Measurements from ENCODE around the gene IBSP.

Gene IBSP, protein sequence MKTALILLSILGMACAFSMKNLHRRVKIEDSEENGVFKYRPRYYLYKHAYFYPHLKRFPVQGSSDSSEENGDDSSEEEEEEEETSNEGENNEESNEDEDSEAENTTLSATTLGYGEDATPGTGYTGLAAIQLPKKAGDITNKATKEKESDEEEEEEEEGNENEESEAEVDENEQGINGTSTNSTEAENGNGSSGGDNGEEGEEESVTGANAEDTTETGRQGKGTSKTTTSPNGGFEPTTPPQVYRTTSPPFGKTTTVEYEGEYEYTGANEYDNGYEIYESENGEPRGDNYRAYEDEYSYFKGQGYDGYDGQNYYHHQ

GRCh38 chr4:87799301-87800113, at the start of gene IBSP:
Gene IBSP (plus strand): TSS chr4:87799554. CDS start chr4:87802362, 2,808 bp downstream.
- DNase-seq (ENCODE audit: low read depth): no peak

DNA sequence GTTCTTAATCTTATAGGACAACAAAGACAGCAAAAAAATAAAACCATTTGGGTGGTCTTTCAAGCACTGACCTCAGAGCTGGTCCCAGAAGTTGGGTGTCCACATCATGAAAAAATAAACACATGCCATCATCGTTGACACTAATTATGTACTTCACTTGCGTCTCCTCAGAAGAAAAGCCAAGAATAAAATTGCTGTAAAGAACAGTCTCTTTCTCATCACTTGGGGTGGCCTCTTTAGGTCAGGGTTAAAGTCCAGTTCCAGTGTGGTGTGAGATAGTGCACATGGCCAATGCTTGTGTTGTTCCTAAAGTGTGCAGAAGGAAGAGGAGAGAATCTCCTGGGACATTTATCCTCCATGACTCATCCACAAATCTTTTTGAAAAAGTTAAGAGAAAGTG, 49.5 kb upstream of the IBSP start:
- DNase-seq (ENCODE audit: low read depth): no peak

DNA sequence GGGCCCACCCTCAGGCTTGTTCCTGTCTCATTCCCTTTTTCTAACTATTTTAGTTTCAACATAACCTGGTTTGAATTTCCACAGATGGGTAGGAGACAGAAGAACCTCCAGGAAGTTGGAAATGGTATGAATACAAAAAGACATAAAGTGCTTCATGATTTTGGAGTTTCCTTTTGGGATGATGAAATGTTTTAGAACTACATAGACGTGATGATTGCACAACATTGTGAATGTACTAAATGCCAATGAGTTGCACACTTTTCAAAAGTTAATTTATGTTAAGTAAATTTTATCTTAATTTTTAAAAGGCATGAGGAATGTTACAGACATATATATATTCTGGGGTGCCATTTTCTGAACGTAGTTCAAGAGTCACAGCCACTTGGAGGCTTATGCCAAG, 41.1 kb upstream of the IBSP start:
- DNase-seq (ENCODE audit: low read depth): no peak

GRCh38 chr4:87762311-87762710, 37.0 kb upstream of the IBSP start:
- DNase-seq (ENCODE audit: low read depth): no peak

DNA sequence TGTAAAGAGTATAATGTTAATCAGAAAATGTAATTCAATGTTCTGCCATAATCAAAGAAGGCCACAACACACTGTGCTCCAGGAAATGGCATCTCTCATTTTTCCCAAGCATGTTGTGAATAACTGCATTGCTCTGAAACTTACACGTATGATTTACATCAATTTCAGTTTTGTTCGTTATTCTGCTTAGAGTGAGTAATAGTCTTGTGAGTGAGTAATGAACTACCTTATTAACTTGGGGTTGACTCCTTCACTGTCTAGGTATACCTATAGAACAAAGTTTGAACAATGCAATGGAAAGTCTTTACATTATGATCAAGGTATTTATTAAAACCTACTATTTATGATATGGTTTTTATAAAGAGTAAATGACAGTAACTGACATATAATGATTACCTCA, 17.8 kb upstream of the IBSP start:
- no peak for DNase-seq (ENCODE audit: low read depth)

DNA sequence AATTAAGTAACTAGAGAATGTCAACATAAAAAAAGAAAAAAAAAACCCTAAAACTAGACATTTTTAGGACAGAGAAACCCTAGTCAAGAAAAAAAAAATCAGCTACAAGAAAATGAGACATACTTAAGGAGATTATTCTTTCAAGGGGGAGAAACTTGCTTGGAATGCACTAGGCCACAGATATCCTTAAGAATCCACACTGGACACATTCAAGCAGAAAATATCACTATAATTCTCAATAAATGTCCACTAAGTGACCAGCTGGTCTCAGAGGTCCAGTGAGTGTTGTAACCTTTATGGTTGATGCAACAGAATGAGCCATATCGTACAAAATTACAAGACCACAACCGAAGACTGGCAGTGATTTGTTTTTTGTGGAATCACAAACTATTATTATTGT, 15.6 kb upstream of the IBSP start:
- DNase-seq (ENCODE audit: low read depth): no peak

GRCh38 chr4:87785731-87786509, 13.4 kb upstream of the IBSP start:
- no peak for DNase-seq (ENCODE audit: low read depth)

DNA sequence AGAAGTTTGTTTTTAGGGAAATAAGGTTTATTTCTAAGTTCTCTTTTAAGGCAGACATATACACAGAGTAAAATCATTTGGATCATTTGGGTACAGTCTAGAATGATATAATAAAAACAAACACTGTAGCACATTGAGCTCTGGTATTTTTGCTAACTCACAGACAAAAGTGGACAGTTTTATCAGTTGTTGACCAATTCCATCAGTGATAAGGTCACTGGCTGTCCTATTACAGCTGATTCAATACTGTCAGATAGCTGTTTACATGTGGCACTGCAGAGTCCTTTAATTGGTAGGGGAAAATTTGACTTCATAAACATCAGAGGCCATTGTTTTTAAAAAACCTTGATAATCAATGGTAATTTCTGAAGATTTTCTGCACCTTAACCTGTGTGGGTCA, 3.5 kb downstream of the IBSP start:
- no peak for DNase-seq (ENCODE audit: low read depth)

DNA sequence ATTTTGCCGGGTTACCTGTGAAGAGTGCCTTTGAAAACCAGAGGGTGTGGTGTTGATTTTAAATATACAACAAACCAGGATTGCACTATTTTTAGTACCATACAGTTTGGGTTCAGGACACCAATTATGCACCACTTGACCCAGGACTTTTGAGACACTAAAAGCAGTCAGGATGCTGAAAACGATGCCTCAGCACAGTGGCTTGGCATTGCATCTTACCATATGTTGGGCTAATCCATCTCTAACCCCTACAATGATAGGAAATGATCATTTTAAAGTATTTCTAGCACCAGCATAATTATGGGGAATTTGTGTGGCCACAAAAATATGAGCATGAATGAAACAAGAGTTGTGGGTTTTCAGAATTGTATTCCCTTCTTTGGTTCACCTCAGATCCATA, 4.1 kb downstream of the IBSP start:
- DNase-seq (ENCODE audit: low read depth): no peak

DNA sequence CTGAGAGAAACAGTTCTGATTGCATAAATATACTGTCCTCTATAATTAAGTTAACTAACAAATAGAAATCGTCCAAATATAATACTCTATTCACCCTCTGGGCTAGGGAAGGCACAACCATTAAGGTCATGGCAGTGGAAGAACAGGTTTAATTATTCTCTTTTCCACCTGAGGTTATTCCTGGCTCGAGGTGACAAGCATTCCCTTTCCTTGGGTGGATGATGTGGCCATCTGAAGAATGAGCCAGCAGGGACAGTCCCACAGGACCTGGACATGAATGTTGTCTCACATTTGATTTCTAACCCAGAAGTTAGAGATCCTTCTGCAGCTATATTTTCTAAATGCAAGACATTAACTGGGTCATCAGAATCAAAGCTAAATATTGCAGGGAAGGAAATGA, 5.5 kb downstream of the IBSP start:
- DNase-seq (ENCODE audit: low read depth): no peak

GRCh38 chr4:87805971-87806370, 6.6 kb downstream of the IBSP start:
- DNase-seq (ENCODE audit: low read depth): no peak

- DNase-seq (ENCODE audit: low read depth): no peak
Measured at GRCh38 chr4:87806520-87806919, 7.2 kb downstream of the IBSP start.

GRCh38 chr4:87807402-87807801, 8.0 kb downstream of the IBSP start:
- no peak for DNase-seq (ENCODE audit: low read depth)

- no peak for DNase-seq (ENCODE audit: low read depth)
Measured at GRCh38 chr4:87811977-87812376, 12.6 kb downstream of the IBSP start.

GRCh38 chr4:87819281-87819919, 20.0 kb downstream of the IBSP start:
- no peak for DNase-seq (ENCODE audit: low read depth)

GRCh38 chr4:87823200-87823599, 23.8 kb downstream of the IBSP start:
- no peak for DNase-seq (ENCODE audit: low read depth)

DNA sequence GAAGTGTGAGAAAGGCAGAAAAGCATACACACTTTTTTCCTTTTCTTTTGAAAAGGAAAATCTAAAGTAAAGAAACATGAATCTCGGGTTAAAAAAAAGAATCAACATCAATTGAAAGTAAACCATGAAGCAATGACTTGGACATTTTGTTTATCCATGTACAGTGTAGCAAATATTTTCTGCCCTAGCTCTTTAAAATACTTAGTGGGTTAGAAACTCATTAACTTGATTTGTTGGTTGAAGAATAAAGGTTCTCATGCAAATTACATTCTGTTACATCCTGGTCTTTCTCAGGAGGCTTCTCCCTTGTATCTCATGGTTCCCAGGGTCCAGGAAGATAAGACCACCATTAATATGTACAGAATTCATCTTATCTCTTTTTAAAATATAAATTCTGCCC, 24.4 kb downstream of the IBSP start:
- DNase-seq (ENCODE audit: low read depth): no peak

DNA sequence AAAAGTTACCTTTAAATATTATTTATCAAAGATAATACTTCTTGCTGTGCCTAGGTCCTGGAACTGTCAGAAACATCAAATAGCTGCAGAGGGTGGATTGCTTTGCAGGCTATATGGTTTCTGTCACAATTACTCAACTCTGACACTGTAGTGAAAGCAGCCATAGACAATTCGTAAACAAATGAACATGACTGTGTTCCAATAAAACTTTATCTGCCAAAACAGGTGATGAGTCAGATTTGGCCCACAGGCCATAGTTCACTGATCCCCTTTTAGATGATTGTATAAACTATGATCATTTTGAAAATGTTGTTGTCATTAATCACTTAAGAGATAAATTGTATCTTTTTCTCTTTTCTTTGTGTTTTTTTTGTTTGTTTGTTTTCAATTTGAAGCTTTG, 25.0 kb downstream of the IBSP start:
- no peak for DNase-seq (ENCODE audit: low read depth)

DNA sequence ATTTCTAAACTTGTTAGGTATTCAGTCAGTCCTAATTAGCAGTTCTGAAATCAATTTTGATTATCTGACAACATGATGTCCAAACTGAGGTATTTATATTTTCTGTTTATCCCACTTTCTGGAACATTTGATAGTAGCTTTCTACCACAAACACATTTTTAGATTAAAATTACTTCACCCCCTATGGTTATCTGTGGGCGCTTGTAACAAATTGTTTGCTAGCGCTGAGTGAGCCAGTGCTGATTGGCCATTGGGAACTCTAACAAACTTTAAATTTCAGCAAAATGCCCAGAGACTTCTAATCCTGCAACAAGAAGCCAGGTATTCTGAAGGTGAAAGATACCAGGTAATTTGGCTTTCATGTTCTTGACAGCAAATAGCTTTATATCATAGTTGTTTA, 33.3 kb downstream of the IBSP start, which contains the start of gene MEPE:
Gene MEPE (plus strand): TSS at position 301 of the 400 bp plus-strand sequence. CDS start 1,746 bp downstream, outside the sequence.
- no peak for DNase-seq (ENCODE audit: low read depth)

DNA sequence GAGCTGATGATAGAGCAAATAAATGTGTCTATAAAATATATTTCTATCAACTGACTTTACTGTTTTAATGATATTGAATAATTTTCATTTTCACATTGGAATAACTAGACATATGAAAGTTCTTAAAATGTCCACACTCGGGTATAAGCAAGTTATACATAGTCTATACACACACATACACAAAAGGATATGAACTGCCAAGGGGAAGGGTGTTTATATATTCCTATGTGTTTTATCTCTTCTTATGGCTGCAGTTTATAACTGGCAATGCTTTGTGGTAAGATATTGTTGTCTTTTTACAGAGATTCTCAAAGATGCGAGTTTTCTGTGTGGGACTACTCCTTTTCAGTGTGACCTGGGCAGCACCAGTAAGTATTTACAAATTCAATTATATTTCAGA, 35.0 kb downstream of the IBSP start:
- DNase-seq (ENCODE audit: low read depth): no peak

DNA sequence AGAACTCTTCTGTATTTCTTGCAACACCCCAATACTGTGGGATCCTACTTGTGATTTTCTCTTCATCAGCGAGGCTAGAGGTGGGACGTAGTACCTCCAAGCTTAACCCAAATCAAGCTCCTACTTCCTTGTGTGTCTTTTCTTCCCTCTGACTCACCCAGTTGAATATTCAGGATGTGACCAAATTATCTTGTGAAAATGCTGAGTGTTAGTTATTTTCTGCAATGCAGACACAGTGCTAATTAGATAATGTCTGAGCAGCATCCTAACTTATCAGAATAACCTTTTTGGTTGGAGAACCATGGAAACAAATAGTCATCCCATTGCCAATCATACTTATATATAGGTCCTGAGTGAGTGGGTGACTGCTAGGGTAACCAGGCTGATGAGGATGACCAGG, 35.8 kb downstream of the IBSP start:
- no peak for DNase-seq (ENCODE audit: low read depth)

GRCh38 chr4:87835743-87836142, 36.4 kb downstream of the IBSP start:
- DNase-seq (ENCODE audit: low read depth): no peak

Data from activated gamma-delta T cell treated with anti-CD3 and anti-CD28 coated beads, Interleukin-2, amount 50 U/mL, for 16 hours (primary cell).